KOPT-K1 (cell line): ENCODE results near the gene RASSF1.
"Not testable (repeated sequence)": the region's sequence is repeated elsewhere in the genome, so short reads cannot be mapped to it uniquely, and the experiment has no call there.

Experiments used
- H3K27ac ChIP-seq: fragments of 200-600 bp; sonication (generic); 2 replicates; pipeline ENCODE4 v1.5.1; 2016; ENCODE audit warnings: antibody characterized with exemption, mild to moderate bottlenecking, low read depth, low read length; ENCODE audit not compliant: poor library complexity, severe bottlenecking
- H3K36me3 ChIP-seq: fragments of 200-600 bp; sonication (generic); 2 replicates; pipeline ENCODE4 v1.5.1; 2017; ENCODE audit warnings: antibody characterized with exemption, mild to moderate bottlenecking, low read length, moderate library complexity; ENCODE audit not compliant: insufficient read depth
- H3K9me3 ChIP-seq: fragments of 200-600 bp; sonication (generic); 2 replicates; pipeline ENCODE4 v1.5.1; 2017; ENCODE audit warnings: antibody characterized with exemption, low read length, mild to moderate bottlenecking; ENCODE audit not compliant: insufficient read depth, poor library complexity, severe bottlenecking

RASSF1 gene

DNA sequence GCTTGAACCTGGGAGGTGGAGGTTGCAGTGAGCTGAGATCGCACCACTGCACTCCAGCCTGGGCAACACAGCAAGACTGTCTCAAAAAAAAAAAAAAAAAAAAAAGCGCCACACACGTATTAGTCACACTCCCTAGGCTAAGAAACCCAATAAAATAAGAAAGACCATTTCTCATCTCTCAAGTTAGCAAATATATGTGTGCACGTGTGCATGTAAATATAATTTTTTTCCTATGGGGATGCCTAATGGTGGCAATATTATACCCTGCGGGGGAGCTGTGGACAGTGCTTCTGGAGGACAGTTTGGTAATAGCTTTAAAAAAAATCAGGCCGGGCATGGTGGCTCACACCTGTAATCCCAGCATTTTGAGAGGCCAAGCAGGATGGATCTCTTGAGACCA lies 56.5 kb downstream of the RASSF1 start:
- H3K27ac ChIP-seq, H3K9me3 ChIP-seq: not testable (repeated sequence)
- peaks cover 36% of the 10 kb centered on the region for H3K36me3 ChIP-seq
